GM12872 (cell line): ENCODE data around the gene TMEM179.

ENCODE experiments used
- CTCF ChIP-seq: IDR thresholded peaks from 3 replicates; pipeline ENCODE4 v1.5.1; 2011; ENCODE audit warnings: low read depth, mild to moderate bottlenecking, low read length, moderate library complexity; ENCODE audit not compliant: insufficient read depth

TMEM179 gene

GRCh38 chr14:104591506-104592291, 12.9 kb downstream of the TMEM179 start:
- no peak for TF ChIP-seq CTCF

- no peak for TF ChIP-seq CTCF
These were observed 13.5 kb downstream of the TMEM179 start for GRCh38 chr14:104591031-104591430.

GRCh38 chr14:104590240-104590965, 14.2 kb downstream of the TMEM179 start:
- no peak for TF ChIP-seq CTCF

DNA sequence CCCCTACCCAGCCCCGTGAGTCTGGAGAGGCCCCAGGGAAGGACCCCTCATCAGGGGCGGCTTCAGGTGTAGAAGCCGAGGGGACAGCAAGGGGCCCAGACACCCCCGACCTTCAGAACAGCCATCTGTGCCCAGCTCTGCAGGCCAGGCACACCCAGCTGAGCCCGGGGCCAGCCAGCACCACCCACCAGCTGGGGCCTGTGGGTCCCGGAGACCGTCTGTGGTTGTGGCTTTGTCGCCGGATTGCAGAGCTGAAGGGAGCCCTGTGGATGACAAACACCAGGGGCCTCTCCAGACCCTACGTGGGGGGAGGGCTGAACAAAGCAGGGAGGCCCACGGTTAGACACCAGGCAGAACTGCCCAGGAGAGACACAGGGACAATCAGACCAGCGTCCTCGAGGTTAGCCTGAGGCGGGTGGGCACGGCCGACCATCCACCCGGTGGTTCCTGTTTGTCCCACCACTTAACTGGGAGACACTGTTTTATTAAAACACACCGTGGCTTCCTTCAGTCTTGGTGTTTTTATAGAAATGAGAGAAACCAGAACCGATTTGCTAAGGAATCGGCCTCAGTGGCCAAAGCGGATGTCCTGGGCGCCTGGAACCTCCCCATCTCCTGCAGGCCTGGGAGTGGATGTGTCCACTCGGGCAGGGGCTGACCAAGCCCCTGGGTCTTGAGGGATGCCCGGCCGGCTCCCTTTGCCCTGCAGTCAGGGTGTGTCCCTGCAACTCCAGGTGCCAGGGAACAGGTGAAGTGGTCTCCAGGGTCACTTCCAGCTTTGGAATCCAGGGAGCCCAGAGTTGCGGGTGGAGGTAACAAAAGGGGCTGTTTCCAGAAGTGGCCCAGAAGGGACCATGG, 15.0 kb downstream of the TMEM179 start:
- no peak for TF ChIP-seq CTCF

- no peak for TF ChIP-seq CTCF
These were observed 16.3 kb downstream of the TMEM179 start for GRCh38 chr14:104588066-104588857.

- no peak for TF ChIP-seq CTCF
These were observed 16.9 kb downstream of the TMEM179 start for GRCh38 chr14:104587641-104588040.
